ENCODE measurements around the gene ZNF330.
"Not testable (repeated sequence)": the region's sequence is repeated elsewhere in the genome, so short reads cannot be mapped to it uniquely, and the experiment has no call there.

ZNF330 gene

GRCh38 chr4:141220691-141221659 lies at the start of gene ZNF330:
ZNF330 (plus strand) TSS chr4:141220895; CDS start chr4:141222372, 1,477 bp downstream.
- DNase-seq = peak; percentile 90 to 99 (median 93)
- intact Hi-C loops (cut with DNase I) = no loop called here

GRCh38 chr4:141174457-141174856 lies 46.2 kb upstream of the ZNF330 start:
- no peak for DNase-seq
- intact Hi-C loops (cut with DNase I) = no loop called here

GRCh38 chr4:141177171-141177570 lies 43.5 kb upstream of the ZNF330 start:
- intact Hi-C loops (cut with DNase I) = no loop called here
- DNase-seq = no peak

- intact Hi-C loops (cut with DNase I) = no loop called here
- no peak for DNase-seq
Measured at GRCh38 chr4:141179474-141180373, 41.0 kb upstream of the ZNF330 start.

GRCh38 chr4:141180991-141181761 lies 39.5 kb upstream of the ZNF330 start:
- intact Hi-C loops (cut with DNase I) = no loop called here
- no peak for DNase-seq

GRCh38 chr4:141183491-141183890 lies 37.2 kb upstream of the ZNF330 start:
- intact Hi-C loops (cut with DNase I); DNase-seq: not testable (repeated sequence)

- no peak for DNase-seq
- intact Hi-C loops (cut with DNase I) = no loop called here
Measured at GRCh38 chr4:141192564-141192963, 28.1 kb upstream of the ZNF330 start.

GRCh38 chr4:141193516-141194034 lies 27.1 kb upstream of the ZNF330 start:
- no peak for DNase-seq
- intact Hi-C loops (cut with DNase I) = no loop called here

- intact Hi-C loops (cut with DNase I) = no loop called here
- no peak for DNase-seq
Measured at GRCh38 chr4:141195095-141195707, 25.5 kb upstream of the ZNF330 start.

GRCh38 chr4:141196227-141196933 lies 24.3 kb upstream of the ZNF330 start:
- DNase-seq = no peak
- intact Hi-C loops (cut with DNase I) = no loop called here

- no peak for DNase-seq
- intact Hi-C loops (cut with DNase I) = no loop called here
Measured at GRCh38 chr4:141207961-141208360, 12.7 kb upstream of the ZNF330 start.

GRCh38 chr4:141210168-141210567 lies 10.5 kb upstream of the ZNF330 start:
- intact Hi-C loops (cut with DNase I) = no loop called here
- DNase-seq = no peak

GRCh38 chr4:141213550-141213991 lies 7.1 kb upstream of the ZNF330 start:
- DNase-seq = peak in 2 of 10 donors; percentile 61 to 75
- intact Hi-C loops (cut with DNase I) = no loop called here

GRCh38 chr4:141215030-141215429 lies 5.7 kb upstream of the ZNF330 start:
- DNase-seq = no peak
- intact Hi-C loops (cut with DNase I) = no loop called here

- intact Hi-C loops (cut with DNase I) = no loop called here
Measured at GRCh38 chr4:141216002-141216761, 4.5 kb upstream of the ZNF330 start.

GRCh38 chr4:141220271-141220670 lies 424 bp upstream of the ZNF330 start:
- DNase-seq = no peak
- intact Hi-C loops (cut with DNase I) = no loop called here

More at GRCh38 chr4:141216002-141216761, 4.5 kb upstream of the ZNF330 start:
- no peak for DNase-seq

GRCh38 chr4:141223418-141223817 lies 2.7 kb downstream of the ZNF330 start:
- intact Hi-C loops (cut with DNase I) = no loop called here
- no peak for DNase-seq

GRCh38 chr4:141227280-141227679 lies 6.6 kb downstream of the ZNF330 start:
- intact Hi-C loops (cut with DNase I) = not testable (repeated sequence)

More at GRCh38 chr4:141227280-141227679, 6.6 kb downstream of the ZNF330 start:
- not testable (repeated sequence) for DNase-seq
